Ovary (tissue), 3 donors: ENCODE measurements around the gene NBEAL2.

Experiments used
- EP300 ChIP-seq: sonication (generic); formaldehyde crosslinking; IDR thresholded peaks from one replicate; pipeline ENCODE4 v1.6.1; 2017; ENCODE audit warnings: antibody characterized with exemption
- POLR2A ChIP-seq: fragments of 450-650 bp; IDR thresholded peaks from one replicate; pipeline ENCODE4 v1.6.1; 2017; ENCODE audit warnings: antibody characterized with exemption, mild to moderate bottlenecking, moderate library complexity
- TF ChIP-seq, protein P1 (sequence below), 3 donors: fragments of 450-650 bp in 2 of 3; fragments of 200-600 bp in 1 of 3; IDR thresholded peaks; one replicate each; pipeline versions ENCODE4 v1.5.1 to v1.8.0; 2016 to 2022; ENCODE audit warnings: antibody characterized with exemption in 3 of 3, mild to moderate bottlenecking in 1 of 3
- donor health status: DM: no; HTN: no; CAD: no.

GRCh38 chr3:46981932-46982471 lies 2.5 kb downstream of the NBEAL2 start:
- TF ChIP-seq, protein P1, sequence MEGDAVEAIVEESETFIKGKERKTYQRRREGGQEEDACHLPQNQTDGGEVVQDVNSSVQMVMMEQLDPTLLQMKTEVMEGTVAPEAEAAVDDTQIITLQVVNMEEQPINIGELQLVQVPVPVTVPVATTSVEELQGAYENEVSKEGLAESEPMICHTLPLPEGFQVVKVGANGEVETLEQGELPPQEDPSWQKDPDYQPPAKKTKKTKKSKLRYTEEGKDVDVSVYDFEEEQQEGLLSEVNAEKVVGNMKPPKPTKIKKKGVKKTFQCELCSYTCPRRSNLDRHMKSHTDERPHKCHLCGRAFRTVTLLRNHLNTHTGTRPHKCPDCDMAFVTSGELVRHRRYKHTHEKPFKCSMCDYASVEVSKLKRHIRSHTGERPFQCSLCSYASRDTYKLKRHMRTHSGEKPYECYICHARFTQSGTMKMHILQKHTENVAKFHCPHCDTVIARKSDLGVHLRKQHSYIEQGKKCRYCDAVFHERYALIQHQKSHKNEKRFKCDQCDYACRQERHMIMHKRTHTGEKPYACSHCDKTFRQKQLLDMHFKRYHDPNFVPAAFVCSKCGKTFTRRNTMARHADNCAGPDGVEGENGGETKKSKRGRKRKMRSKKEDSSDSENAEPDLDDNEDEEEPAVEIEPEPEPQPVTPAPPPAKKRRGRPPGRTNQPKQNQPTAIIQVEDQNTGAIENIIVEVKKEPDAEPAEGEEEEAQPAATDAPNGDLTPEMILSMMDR (IDR thresholded peaks at IDR 0.05): no peak
- TF ChIP-seq POLR2A (no peak), EP300 (no peak)
